HG03432 (cell line): ENCODE measurements around the gene SLC7A7.
"Not testable (repeated sequence)": the region's sequence is repeated elsewhere in the genome, so short reads cannot be mapped to it uniquely, and the experiment has no call there.

Experiments
- ATAC-seq: cut with Tn5 transposase; IDR thresholded peaks from one replicate; pipeline ENCODE4 v1.9.1; 2021; ENCODE audit warnings: mild to moderate bottlenecking, moderate library complexity; ENCODE audit not compliant: unreplicated experiment

SLC7A7 gene

GRCh38 chr14:22822016-22822570 lies 6.9 kb upstream of the SLC7A7 start:
- ATAC-seq, result no peak

- ATAC-seq, result no peak
Measured at GRCh38 chr14:22821193-22822015, 6.2 kb upstream of the SLC7A7 start.

- no peak for ATAC-seq
Measured at GRCh38 chr14:22820731-22821130, 5.5 kb upstream of the SLC7A7 start.

- peak; percentile 40 for ATAC-seq
Measured at GRCh38 chr14:22819151-22819988, 4.1 kb upstream of the SLC7A7 start.

GRCh38 chr14:22814373-22814772 lies 862 bp downstream of the SLC7A7 start:
- ATAC-seq, result no peak

- no peak for ATAC-seq
Measured at GRCh38 chr14:22813145-22813544, 2.1 kb downstream of the SLC7A7 start.

GRCh38 chr14:22812744-22813143 lies 2.5 kb downstream of the SLC7A7 start:
- ATAC-seq, result no peak

GRCh38 chr14:22811722-22812121 lies 3.5 kb downstream of the SLC7A7 start:
- ATAC-seq, result no peak

GRCh38 chr14:22808388-22809209 lies 6.6 kb downstream of the SLC7A7 start:
- ATAC-seq, result no peak

- no peak for ATAC-seq
Measured at GRCh38 chr14:22807432-22808087, 7.7 kb downstream of the SLC7A7 start.

- not testable (repeated sequence) for ATAC-seq
Measured at GRCh38 chr14:22805235-22805634, 10.0 kb downstream of the SLC7A7 start.

- ATAC-seq, result peak; percentile 52
Measured at GRCh38 chr14:22803687-22803974, 11.6 kb downstream of the SLC7A7 start.

GRCh38 chr14:22802860-22803686 lies 12.2 kb downstream of the SLC7A7 start:
- ATAC-seq, result peak; percentile 64

GRCh38 chr14:22801716-22802115 lies 13.5 kb downstream of the SLC7A7 start:
- no peak for ATAC-seq

- no peak for ATAC-seq
Measured at GRCh38 chr14:22800346-22800745, 14.9 kb downstream of the SLC7A7 start.

GRCh38 chr14:22798528-22798927 lies 16.7 kb downstream of the SLC7A7 start:
- ATAC-seq, result no peak

GRCh38 chr14:22797017-22797917 lies 18.0 kb downstream of the SLC7A7 start:
- no peak for ATAC-seq

GRCh38 chr14:22796087-22796707 lies 19.0 kb downstream of the SLC7A7 start:
- ATAC-seq, result peak; percentile 64
